ENCODE results near the gene ALG1.

DNA sequence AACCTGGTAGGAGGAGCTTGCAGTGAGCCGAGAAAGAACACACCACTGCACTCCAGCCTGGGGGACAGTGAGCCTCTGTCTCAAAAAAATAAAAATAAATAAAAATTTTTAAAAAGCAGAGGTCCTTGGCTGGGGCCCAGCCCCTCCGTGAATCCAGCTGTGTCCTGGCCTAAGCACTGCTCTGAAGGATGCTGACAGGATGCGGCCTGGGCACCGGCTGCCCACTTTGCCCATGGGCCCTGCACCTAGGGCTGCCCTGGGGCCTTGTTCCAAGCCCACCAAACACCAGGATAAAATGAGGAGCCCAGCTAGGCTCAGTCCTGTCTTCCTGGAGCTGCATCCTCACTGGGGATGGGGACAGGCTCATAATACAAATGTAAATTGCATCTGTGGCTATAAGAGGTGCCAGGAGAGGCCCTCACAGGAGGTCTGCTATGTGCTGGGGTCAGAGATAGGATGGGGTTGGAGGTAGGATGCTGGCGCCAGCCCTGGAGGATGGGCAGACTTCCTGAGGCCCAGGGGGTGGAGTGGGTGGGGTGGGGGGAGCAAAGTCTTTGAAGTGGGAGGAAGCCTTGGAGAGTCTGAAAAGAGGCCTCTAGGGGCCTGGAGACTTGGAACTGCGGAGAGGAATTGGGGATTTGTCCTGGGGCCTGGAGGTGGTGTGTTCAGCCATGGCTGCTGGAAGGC is 12.1 kb upstream of the ALG1 start:
- TF ChIP-seq, protein P1, sequence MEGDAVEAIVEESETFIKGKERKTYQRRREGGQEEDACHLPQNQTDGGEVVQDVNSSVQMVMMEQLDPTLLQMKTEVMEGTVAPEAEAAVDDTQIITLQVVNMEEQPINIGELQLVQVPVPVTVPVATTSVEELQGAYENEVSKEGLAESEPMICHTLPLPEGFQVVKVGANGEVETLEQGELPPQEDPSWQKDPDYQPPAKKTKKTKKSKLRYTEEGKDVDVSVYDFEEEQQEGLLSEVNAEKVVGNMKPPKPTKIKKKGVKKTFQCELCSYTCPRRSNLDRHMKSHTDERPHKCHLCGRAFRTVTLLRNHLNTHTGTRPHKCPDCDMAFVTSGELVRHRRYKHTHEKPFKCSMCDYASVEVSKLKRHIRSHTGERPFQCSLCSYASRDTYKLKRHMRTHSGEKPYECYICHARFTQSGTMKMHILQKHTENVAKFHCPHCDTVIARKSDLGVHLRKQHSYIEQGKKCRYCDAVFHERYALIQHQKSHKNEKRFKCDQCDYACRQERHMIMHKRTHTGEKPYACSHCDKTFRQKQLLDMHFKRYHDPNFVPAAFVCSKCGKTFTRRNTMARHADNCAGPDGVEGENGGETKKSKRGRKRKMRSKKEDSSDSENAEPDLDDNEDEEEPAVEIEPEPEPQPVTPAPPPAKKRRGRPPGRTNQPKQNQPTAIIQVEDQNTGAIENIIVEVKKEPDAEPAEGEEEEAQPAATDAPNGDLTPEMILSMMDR (IDR thresholded peaks at IDR 0.05), result no peak
- no peak for TF ChIP-seq POLR2A (IDR thresholded peaks at IDR 0.05)
- TF ChIP-seq EP300 (IDR thresholded peaks at IDR 0.05), result no peak
